Stimulated activated CD4-positive, alpha-beta T cell treated with anti-CD3 and anti-CD28 coated beads, TNF-alpha, amount 100 ng/mL, for 24 hours (primary cell): ENCODE measurements around the gene TMEM200C.
"Not testable (repeated sequence)": the region's sequence is repeated elsewhere in the genome, so short reads cannot be mapped to it uniquely, and the experiment has no call there.

Source experiments
- DNase-seq, 3 experiments: peaks; one replicate each; pipeline ENCODE4 v3.0.0-alpha.2; 2020; ENCODE audit warnings: low read depth in 3 of 3

TMEM200C gene

GRCh38 chr18:5891854-5892215, 3.5 kb downstream of the TMEM200C start:
- DNase-seq, result no peak

- no peak for DNase-seq
Measured at GRCh38 chr18:5891184-5891853, 4.0 kb downstream of the TMEM200C start.

- DNase-seq, result peak in 2 of 3 experiments; percentile 11 to 35
Measured at GRCh38 chr18:5890331-5891183, 4.8 kb downstream of the TMEM200C start.

- DNase-seq, result no peak
Measured at GRCh38 chr18:5885361-5885760, 10.0 kb downstream of the TMEM200C start.

- DNase-seq, result no peak
Measured at GRCh38 chr18:5884375-5884774, 10.9 kb downstream of the TMEM200C start.

GRCh38 chr18:5879479-5879882, 15.8 kb downstream of the TMEM200C start:
- no peak for DNase-seq

GRCh38 chr18:5876891-5877290, 18.4 kb downstream of the TMEM200C start:
- no peak for DNase-seq

- DNase-seq, result no peak
Measured at GRCh38 chr18:5874336-5874735, 21.0 kb downstream of the TMEM200C start.

GRCh38 chr18:5872886-5873285, 22.4 kb downstream of the TMEM200C start:
- no peak for DNase-seq

GRCh38 chr18:5871426-5871825, 23.9 kb downstream of the TMEM200C start:
- no peak for DNase-seq

GRCh38 chr18:5868218-5868854, 27.0 kb downstream of the TMEM200C start:
- no peak for DNase-seq

GRCh38 chr18:5865521-5865920, 29.8 kb downstream of the TMEM200C start:
- DNase-seq, result no peak

GRCh38 chr18:5862127-5862526, 33.2 kb downstream of the TMEM200C start:
- DNase-seq, result not testable (repeated sequence)

GRCh38 chr18:5857180-5857579, 38.1 kb downstream of the TMEM200C start:
- no peak for DNase-seq

- no peak for DNase-seq
Measured at GRCh38 chr18:5853253-5853652, 42.1 kb downstream of the TMEM200C start.

- DNase-seq, result no peak
Measured at GRCh38 chr18:5851998-5852397, 43.3 kb downstream of the TMEM200C start.

- DNase-seq, result no peak
Measured at GRCh38 chr18:5842653-5843052, 52.7 kb downstream of the TMEM200C start.

GRCh38 chr18:5841518-5841917, 53.8 kb downstream of the TMEM200C start:
- no peak for DNase-seq

- no peak for DNase-seq
Measured at GRCh38 chr18:5840547-5840946, 54.8 kb downstream of the TMEM200C start.

GRCh38 chr18:5840025-5840424, 55.3 kb downstream of the TMEM200C start:
- no peak for DNase-seq

- no peak for DNase-seq
Measured at GRCh38 chr18:5839102-5839501, 56.2 kb downstream of the TMEM200C start.
